HG03432 (cell line): Measurements from ENCODE around the gene TMEM72.

Source experiments
- ATAC-seq: cut with Tn5 transposase; IDR thresholded peaks from one replicate; pipeline ENCODE4 v1.9.1; 2021; ENCODE audit warnings: mild to moderate bottlenecking, moderate library complexity; ENCODE audit not compliant: unreplicated experiment

TMEM72 gene

GRCh38 chr10:44889834-44890233 lies 21.3 kb upstream of the TMEM72 start:
- no peak for ATAC-seq

DNA sequence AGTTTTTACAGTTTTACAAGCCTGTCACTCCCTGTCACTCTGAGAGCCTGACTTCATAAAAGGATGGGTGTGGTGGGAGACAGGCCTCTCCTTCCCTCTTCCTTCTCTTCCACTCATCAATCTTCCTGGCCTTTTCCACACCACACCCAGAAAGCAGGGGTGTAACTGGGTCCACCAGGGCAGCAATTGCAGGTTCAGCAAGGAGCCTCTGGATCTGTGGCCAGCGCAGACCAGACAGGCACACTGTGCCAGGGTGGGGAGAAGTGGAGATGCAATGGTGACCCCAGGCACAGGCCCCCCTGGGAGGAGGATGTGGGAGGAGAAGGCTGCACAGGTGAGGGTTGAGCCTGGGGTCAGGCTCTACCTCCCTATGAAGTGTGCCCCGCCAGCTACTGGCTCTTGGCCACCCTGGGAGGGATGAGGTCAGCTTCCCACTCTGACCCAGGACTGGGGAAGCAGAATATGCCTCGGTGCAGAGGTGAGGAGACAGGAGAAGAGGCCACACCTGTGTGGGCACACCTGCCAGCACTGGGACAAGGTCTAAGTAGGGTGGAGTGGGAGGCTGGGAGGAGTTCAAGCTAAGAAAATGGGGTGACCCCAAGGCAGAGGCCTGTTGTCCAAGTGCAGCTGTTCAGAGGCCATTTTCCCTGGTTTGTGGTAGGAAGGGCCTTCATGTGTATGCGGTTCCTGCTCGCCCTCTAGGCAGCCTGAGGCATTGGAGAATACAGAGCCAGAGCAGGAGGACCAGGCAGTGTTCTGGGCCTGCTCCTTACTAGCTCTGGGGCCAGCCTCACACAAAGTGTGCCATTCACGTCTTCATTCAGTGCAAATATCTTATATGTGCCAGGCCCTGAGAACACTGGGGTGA lies 20.2 kb upstream of the TMEM72 start:
- ATAC-seq = no peak

DNA sequence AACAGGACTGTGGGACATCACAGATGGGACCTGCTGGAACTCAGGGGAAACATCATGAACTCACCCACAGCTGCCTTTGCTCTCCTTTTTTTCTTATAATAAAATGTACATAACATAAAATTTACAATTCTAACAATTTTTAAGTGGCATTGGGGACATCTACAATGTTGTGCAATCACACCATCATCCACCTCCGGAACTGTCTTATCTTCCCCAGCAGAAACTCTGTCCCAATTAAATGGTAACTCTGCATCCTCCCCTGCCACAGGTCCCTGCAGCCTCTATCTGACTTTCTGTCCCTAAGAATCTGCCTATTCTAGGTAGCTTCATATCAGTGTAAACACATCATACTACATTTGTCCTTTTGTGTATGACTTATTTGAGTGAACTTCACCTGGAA lies 19.4 kb upstream of the TMEM72 start:
- no peak for ATAC-seq

GRCh38 chr10:44893604-44894468 lies 17.3 kb upstream of the TMEM72 start:
- ATAC-seq = no peak

GRCh38 chr10:44894691-44895090 lies 16.4 kb upstream of the TMEM72 start:
- ATAC-seq = no peak

DNA sequence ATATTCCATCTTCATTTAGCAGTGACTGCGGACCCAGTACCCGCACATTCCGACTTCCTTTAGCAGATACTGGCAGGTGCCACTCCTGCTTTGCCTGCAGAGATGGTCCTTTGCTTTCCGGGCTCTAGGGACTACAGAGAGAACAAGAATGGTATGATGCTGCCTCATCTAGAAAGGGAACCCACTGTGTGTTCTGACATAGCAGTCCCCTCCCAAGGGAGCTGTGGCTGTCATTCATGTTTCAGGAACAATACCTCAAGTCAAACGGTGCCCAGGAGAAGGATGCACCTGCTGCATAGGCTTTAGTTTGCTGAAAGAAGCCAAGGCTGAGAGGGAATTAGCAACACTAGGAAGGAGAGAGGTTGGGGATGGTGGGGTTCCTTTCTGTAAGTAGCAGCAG lies 15.9 kb upstream of the TMEM72 start:
- peak; percentile 75 for ATAC-seq

GRCh38 chr10:44897049-44897448 lies 14.1 kb upstream of the TMEM72 start:
- no peak for ATAC-seq

- no peak for ATAC-seq
These were observed 12.5 kb upstream of the TMEM72 start for GRCh38 chr10:44898665-44899064.

DNA sequence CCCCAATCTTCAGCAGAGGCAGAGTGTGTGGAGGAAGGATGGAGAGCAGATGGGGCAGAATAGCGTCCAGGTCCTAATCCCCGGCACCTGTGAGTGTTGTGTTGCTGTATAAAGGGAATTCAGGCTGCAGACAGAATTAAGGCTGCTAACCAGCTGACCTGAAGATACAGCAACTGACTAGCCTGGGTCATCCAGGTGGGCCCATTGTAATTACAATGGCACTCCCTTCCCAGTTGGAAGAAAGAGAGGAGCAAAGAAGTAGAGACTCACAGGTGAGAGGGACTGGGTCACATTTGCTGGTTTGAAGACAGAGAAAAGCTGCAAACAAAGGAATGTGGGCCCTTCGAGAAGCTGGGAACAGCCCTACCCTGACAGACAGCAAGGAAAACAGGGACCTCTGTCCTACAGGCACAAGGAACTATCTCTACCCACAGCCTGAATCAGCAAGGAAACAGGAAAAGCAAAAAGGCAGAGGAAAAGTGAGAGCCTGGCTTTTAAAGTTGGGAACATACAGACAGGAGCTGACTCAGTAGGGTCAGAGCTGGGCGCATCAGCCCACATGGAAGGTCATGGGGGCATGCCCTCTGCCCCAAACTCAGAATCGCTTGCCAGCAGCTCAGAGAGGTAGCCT lies 11.6 kb upstream of the TMEM72 start:
- ATAC-seq = no peak

GRCh38 chr10:44902941-44903545 lies 8.1 kb upstream of the TMEM72 start:
- ATAC-seq = peak; percentile 66

GRCh38 chr10:44906486-44906885 lies 4.7 kb upstream of the TMEM72 start:
- no peak for ATAC-seq

DNA sequence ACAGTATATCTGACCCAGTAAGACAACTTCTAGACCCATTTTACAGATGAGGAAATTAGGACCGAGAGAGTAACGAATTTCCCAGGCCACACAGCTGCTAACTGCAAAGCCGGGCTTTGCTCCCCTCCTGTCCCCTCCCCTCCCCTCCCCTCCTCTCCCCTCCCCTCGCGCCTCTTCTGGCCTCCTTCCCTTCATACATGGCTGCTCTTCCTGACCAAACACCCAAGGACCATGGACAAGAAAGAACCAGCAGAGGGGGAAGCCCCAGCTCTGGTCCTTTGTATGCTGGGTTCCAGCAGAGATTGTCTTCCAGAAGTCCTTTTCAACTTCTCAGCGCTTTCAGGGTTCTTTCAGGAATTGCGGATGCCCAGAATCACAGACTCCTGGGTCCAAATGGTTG lies 3.6 kb upstream of the TMEM72 start:
- ATAC-seq = no peak

DNA sequence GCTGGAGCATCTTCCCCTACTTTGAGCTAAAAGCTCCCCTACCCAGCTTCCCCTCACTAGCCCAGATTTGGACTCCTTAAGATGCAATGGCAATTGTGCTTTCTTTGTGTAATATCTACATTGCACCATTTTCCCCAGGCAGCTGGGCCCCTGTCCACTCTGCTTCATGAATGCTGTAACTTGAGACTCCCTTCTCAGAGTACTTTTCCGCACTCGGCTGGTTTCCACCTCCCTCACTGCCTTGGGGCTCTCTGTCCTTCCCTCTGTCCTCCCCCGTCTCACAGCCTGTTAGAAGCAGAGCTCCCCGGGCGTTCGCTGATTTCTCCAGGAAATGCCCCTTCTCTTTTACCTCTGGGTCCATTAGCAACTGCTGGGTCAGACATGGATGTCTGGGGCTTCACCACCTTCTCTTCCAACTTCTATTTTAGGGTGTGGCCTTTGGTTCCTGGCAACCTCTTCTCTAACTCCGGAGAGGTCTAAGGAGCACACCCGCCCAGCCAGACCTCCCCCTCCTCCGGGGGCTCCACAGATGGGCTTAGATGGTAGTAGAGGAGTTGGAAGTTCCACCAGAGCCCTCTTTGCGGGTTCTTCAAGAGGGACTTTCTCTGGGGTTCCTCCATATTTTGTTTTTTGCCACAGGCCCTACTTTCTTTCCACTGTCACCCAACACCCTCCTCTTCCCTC lies 2.9 kb upstream of the TMEM72 start:
- no peak for ATAC-seq

DNA sequence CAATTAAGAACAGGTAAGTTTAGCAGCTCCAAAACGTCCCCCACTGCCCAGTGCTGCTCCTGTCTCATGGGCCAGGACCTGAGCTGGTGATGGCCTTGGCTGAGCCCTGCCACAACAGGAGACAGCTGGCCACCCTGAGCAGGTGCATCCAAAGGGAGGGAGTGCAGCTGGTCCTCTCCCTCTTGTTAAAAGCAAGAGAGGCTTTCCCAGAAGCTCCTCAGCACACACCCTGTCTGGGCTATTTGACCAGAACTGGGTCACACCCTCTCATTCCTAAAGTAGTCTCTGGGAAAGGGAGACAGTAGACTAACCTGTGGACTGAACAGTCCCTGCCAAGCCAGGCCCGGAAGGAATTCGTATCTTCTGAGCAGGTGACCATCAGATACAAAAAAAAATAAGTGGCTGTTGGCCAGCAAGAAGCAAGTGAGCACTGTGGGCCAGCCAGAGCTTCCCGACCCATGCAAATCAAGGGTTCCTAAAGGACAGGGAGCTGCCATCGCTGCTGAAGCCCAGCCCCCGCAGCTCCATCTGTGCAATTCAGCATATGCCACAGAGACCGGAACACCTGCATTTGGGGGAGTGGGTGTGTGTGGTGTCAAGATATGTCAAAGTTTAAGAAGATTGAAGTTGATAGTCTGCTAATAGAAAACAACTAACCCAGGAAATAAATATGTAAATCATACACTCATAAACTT lies 2.1 kb upstream of the TMEM72 start:
- no peak for ATAC-seq

DNA sequence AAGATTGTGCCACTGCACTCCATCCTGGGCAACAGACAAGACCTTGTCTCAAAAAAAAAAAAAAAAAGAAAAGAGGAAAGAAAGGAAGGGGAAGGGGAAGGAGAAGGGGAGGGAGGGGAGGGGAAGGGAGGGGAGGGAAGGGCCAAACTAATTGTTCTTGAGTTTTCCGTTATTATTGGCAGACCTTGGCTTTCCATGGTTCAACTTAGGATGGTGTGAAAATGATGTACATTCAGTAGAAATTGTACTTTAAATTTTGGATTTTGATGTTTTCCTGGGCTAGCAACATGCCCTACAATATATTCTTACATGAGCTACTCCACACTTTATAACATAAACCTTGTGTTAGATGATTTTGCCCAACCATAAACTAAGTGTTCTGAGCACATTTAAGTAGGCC lies 1.2 kb upstream of the TMEM72 start:
- ATAC-seq = no peak

DNA sequence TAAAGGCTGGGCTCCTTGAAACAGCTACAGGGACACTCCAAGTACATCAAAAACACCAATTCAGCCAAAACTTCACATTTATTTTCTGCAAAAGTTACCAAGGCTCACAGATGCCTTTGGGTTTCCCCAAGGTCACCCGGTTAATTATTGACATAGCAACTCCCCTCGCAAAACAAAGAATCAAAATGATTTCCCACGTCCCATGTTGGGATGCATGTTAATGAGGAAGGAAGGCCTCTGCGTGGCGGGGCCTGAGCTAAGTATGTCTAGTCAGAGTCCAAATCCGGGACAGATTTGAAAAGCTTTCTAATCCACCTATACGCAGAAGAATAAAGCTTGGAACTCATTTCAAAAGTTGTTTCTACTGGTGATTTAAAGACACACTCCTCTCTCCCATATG lies 535 bp upstream of the TMEM72 start:
- ATAC-seq = no peak

DNA sequence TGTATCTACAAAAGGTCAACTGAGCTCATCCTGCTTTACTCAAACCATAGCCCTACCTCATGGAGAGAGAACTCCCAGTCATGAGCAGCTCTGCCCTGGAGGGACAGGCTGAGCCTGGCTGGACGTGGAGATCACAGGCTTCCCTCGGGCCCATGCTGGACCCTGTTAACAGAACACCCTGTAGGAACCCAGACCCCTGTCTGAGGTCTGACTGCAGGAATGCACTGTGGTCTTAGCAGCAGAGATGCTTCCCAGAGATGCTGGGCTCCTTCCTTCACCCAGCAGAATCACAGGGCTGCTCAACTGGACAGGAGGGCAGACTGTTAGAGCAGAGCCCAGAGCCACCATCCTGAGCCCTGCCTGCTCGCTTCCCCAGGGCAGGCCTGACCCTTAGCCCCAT lies 814 bp downstream of the TMEM72 start:
- no peak for ATAC-seq

GRCh38 chr10:44913350-44914081 lies 2.4 kb downstream of the TMEM72 start:
- ATAC-seq = peak; percentile 43

GRCh38 chr10:44914891-44915290 lies 3.8 kb downstream of the TMEM72 start:
- ATAC-seq = no peak
